Anterior cingulate cortex (tissue), 58 donors: ENCODE data around the gene DPP6.
A peak's percentile ranks its signal among the peaks of the same experiment; 100 is the strongest.
"Not testable (repeated sequence)": the region's sequence is repeated elsewhere in the genome, so short reads cannot be mapped to it uniquely, and the experiment has no call there.

Experiments
- DNase-seq, 58 donors: peaks; one replicate each; lab custom pipeline; 2025; lab: John Stamatoyannopoulos, UW

Gene DPP6

GRCh38 chr7:154928136-154929005 lies 876.2 kb downstream of the DPP6 start:
- DNase-seq: peak in 6 of 58 donors; percentile 9 to 76 (median 22)

- no peak for DNase-seq
Observed at GRCh38 chr7:154929006-154929726, 877.0 kb downstream of the DPP6 start.

- no peak for DNase-seq
Observed at GRCh38 chr7:154931906-154932305, 879.7 kb downstream of the DPP6 start.

GRCh38 chr7:154934353-154934952 lies 882.3 kb downstream of the DPP6 start:
- DNase-seq: not testable (repeated sequence)

GRCh38 chr7:154937837-154938236 lies 885.6 kb downstream of the DPP6 start:
- no peak for DNase-seq

- no peak for DNase-seq
Observed at GRCh38 chr7:154942691-154943090, 890.5 kb downstream of the DPP6 start.
